GM12878 (cell line): Measurements from ENCODE around the gene GALNTL6. TPM values are rescaled to one million over a fixed set of nuclear protein-coding genes. Genes with fewer than 3 reads are reported as not detected.
A peak's percentile ranks its signal among the peaks of the same experiment; 100 is the strongest.

Experiments used
- ATAC-seq: fragments of 200-7000 bp; cut with Tn5 transposase; 3 replicates; pipeline ENCODE4 v1.9.1; 2020; ENCODE audit warnings: mild to moderate bottlenecking, moderate library complexity
- BruUV-seq: library from RNA; stranded (reverse); fragments of 400-500 nt; replicated peaks from 2 replicates; lab custom pipeline; 2021; lab: Mats Ljungman, UMichigan
- CTCF ChIA-PET: fragments of 300-600 bp; sonication (Branson Sonifier 250); formaldehyde crosslinking; extraction: SDS; loops from one replicate; lab custom pipeline; 2021; ENCODE audit warnings: inconsistent platforms; lab: Yijun Ruan, JAX
- POLR2A ChIA-PET: fragments of 350-600 bp; formaldehyde crosslinking; extraction: SDS; loops from one replicate; lab custom pipeline; 2021; ENCODE audit warnings: inconsistent platforms; lab: Charles Lee
- RAD21 ChIA-PET: fragments of 300-600 bp; sonication (Branson Sonifier 250); formaldehyde crosslinking; loops from one replicate; lab custom pipeline; 2023; ENCODE audit warnings: antibody characterized with exemption; ENCODE audit not compliant: unreplicated experiment; lab: Charles Lee
- SMC1A ChIA-PET: fragments of 300-600 bp; sonication (Branson Sonifier 250); formaldehyde crosslinking; loops from one replicate; lab custom pipeline; 2023; ENCODE audit not compliant: unreplicated experiment, uncharacterized antibody; lab: Charles Lee
- DNase-seq: peaks from one replicate; pipeline ENCODE4 v3.0.0-alpha.2; 2011; ENCODE audit warnings: low read depth, low spot score
- FAIRE-seq: peaks from 3 replicates; lab custom pipeline; 2011; peaks lifted over from hg19 to GRCh38; lab: Jason Lieb, UNC
- H2AFZ ChIP-seq: 2 replicates; pipeline ENCODE4 v1.6.0; 2011; ENCODE audit warnings: low read depth, low read length, control low read depth; ENCODE audit not compliant: control insufficient read depth
- H3K27ac ChIP-seq: 2 replicates; pipeline ENCODE4 v1.5.1; 2011; ENCODE audit warnings: control low read depth; ENCODE audit not compliant: control insufficient read depth, insufficient read depth
- H3K27me3 ChIP-seq, 2 experiments: replicated peaks in 1 of 2; 2 replicates each; pipeline versions ENCODE4 v1.6.0 to v1.6.1; 2011; ENCODE audit warnings: low read length in 1 of 2; ENCODE audit not compliant: control insufficient read depth in 2 of 2, insufficient read depth in 2 of 2
- H3K36me3 ChIP-seq, 2 experiments: 2 replicates each; pipeline ENCODE4 v1.5.1; 2011; ENCODE audit warnings: low read length in 1 of 2; ENCODE audit not compliant: control insufficient read depth in 2 of 2, insufficient read depth in 2 of 2
- H3K4me1 ChIP-seq: 2 replicates; pipeline ENCODE4 v1.6.1; 2011; ENCODE audit warnings: mild to moderate bottlenecking, low read length, moderate library complexity, mixed read lengths; ENCODE audit not compliant: control insufficient read depth, insufficient read depth
- H3K4me2 ChIP-seq: 2 replicates; pipeline ENCODE4 v1.6.0; 2011; ENCODE audit warnings: control low read depth; ENCODE audit not compliant: control insufficient read depth, insufficient read depth
- H3K4me3 ChIP-seq: fragments of 200-600 bp; sonication (generic); 2 replicates; pipeline ENCODE4 v1.5.1; 2016
- H3K79me2 ChIP-seq: 2 replicates; pipeline ENCODE4 v1.6.0; 2011; ENCODE audit warnings: low read length; ENCODE audit not compliant: control insufficient read depth, insufficient read depth
- H3K9ac ChIP-seq: 2 replicates; pipeline ENCODE4 v1.8.0; 2011; ENCODE audit warnings: low read length, control low read depth, mixed read lengths; ENCODE audit not compliant: control insufficient read depth, insufficient read depth
- H3K9me3 ChIP-seq: replicated peaks from 3 replicates; pipeline ENCODE4 v1.5.1; 2011; ENCODE audit warnings: mild to moderate bottlenecking, low read length; ENCODE audit not compliant: control insufficient read depth, insufficient read depth
- H4K20me1 ChIP-seq: 2 replicates; pipeline ENCODE4 v1.6.0; 2011; ENCODE audit not compliant: control insufficient read depth, insufficient read depth
- BHLHE40 ChIP-seq, 2 experiments: fragments of 450-650 bp in 1 of 2; IDR thresholded peaks; 2 replicates each; pipeline ENCODE4 v1.6.1; 2011 to 2017; ENCODE audit warnings: low read depth in 2 of 2, borderline replicate concordance in 1 of 2, improper control_type of control experiment in 1 of 2, low read length in 1 of 2, mild to moderate bottlenecking in 1 of 2
- CEBPB ChIP-seq, 2 experiments: fragments of 150-350 bp in 1 of 2; IDR thresholded peaks; 2 replicates each; pipeline ENCODE4 v1.6.1; 2012 to 2014; ENCODE audit warnings: low read depth in 2 of 2, low read length in 2 of 2, borderline replicate concordance in 1 of 2, inconsistent platforms in 1 of 2
- FOS ChIP-seq: IDR thresholded peaks from 3 replicates; pipeline ENCODE4 v1.6.1; 2011; ENCODE audit warnings: borderline replicate concordance; ENCODE audit not compliant: insufficient read length; ENCODE audit errors: extremely low read depth
- HDAC2 ChIP-seq: fragments of 200-600 bp; sonication (generic); IDR thresholded peaks from 2 replicates; pipeline ENCODE4 v1.6.1; 2017
- IKZF2 ChIP-seq, 2 experiments: fragments of 450-650 bp; IDR thresholded peaks; 2 replicates each; pipeline ENCODE4 v1.6.1; 2017; ENCODE audit warnings: mild to moderate bottlenecking in 2 of 2, moderate library complexity in 2 of 2
- KAT2A ChIP-seq: conservative IDR thresholded peaks from 2 replicates; pipeline ENCODE4 v1.6.1; 2011; ENCODE audit warnings: low read depth, low read length; ENCODE audit not compliant: control insufficient read depth
- POLR2A ChIP-seq: IDR thresholded peaks from 2 replicates; pipeline ENCODE4 v1.6.1; 2011; ENCODE audit warnings: low read depth, mild to moderate bottlenecking, low read length
- RUNX3 ChIP-seq: IDR thresholded peaks from 2 replicates; pipeline ENCODE4 v1.6.1; 2012; ENCODE audit warnings: low read length, inconsistent platforms
- SREBF1 ChIP-seq: IDR thresholded peaks from 2 replicates; pipeline ENCODE4 v1.6.1; 2012; ENCODE audit warnings: mild to moderate bottlenecking, low read length
- SREBF2 ChIP-seq: IDR thresholded peaks from 2 replicates; pipeline ENCODE4 v1.6.1; 2012; ENCODE audit warnings: mild to moderate bottlenecking, low read length
- ZNF274 ChIP-seq: IDR thresholded peaks from one replicate; pipeline ENCODE4 v1.8.0; 2011; ENCODE audit not compliant: insufficient read length, insufficient read depth
- WGBS: methylation state at CpG from one replicate; pipeline ENCODE4 v1.1.6; 2016; ENCODE audit warnings: low lambda C conversion rate; ENCODE audit not compliant: insufficient replicate concordance, insufficient coverage; ENCODE audit errors: missing lambda C conversion rate; 5-methylcytosine and 5-hydroxymethylcytosine counted together
- in situ Hi-C: fragments of 300-500 bp; cut with MboI; formaldehyde crosslinking; loops from 9 replicates; pipeline ENCODE4 v1.14.3; 2018; ENCODE audit warnings: mixed read lengths
- intact Hi-C: fragments of 100-400 bp; cut with micrococcal nuclease; formaldehyde crosslinking; loops from one replicate; pipeline ENCODE4 v1.14.2; 2022; ENCODE audit not compliant: unreplicated experiment
- polyA plus RNA-seq, 11 experiments: library from polyadenylated mRNA; depleted of rRNA in 4 of 11; unstranded in 6 of 11; stranded (reverse) in 5 of 11; fragments of >200 nt; fragmentation: Nextera tagmentation in 4 of 11; fragmentation: Illumina TruSeq in 1 of 11; extraction: Ambion mirVana in 4 of 11; extraction: Trizol in 1 of 11; gene quantifications; 1 replicate in 1 of 11; 2 replicates in 10 of 11; pipeline versions ENCODE4 v1.2.1 to v1.2.3, GENCODE V29; 2011 to 2016; ENCODE audit warnings: inconsistent platforms in 2 of 11, missing spikeins in 2 of 11, low read depth in 1 of 11
- total RNA-seq, 4 experiments: library from RNA; depleted of rRNA in 3 of 4; stranded (reverse); fragments of >200 nt in 3 of 4; fragmentation: Illumina TruSeq in 1 of 4; extraction: Trizol in 1 of 4; gene quantifications; 2 replicates each; pipeline versions ENCODE4 v1.2.1 to v1.2.3, GENCODE V29; 2013 to 2021
- TF ChIP-seq, protein P1 (sequence below): fragments of 450-650 bp; IDR thresholded peaks from 2 replicates; pipeline ENCODE4 v1.6.1; 2018; ENCODE audit warnings: borderline replicate concordance, mild to moderate bottlenecking; ENCODE audit not compliant: partially characterized antibody
- TF ChIP-seq, protein P2 (sequence below): fragments of 450-650 bp; formaldehyde crosslinking; IDR thresholded peaks from 2 replicates; pipeline ENCODE4 v1.4.0; 2020; ENCODE audit warnings: mild to moderate bottlenecking, moderate library complexity
- TF ChIP-seq, protein P3 (sequence below): IDR thresholded peaks from 2 replicates; pipeline ENCODE4 v1.6.1; 2012; ENCODE audit warnings: low read depth, low read length, improper control_type of control experiment

GALNTL6 gene
- total and polyA plus RNA-seq, 10 of the 15 experiments (the other 5 are each of a cell fraction or from before 2014, with no cell fraction given): 0.01 to 0.29 TPM; not detected in 8

DNA sequence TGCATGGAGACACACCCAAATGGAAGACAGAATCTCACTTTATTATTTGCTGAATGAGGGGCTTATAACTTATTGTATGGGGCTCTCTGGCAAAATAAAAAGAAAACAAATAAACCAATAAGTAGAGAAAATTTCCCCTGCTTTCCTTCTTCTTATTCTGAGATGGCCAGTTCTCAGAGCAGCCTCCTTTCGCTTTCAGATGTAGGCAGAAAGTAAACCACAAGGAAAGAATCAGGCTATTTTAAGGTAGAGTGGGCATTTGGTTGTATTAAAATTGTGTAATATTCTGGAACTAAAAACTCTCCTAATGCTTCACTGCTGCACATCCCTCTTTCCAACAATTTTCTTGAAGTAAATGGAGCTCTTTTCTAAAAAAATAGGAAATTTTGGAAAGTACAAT is 241.8 kb downstream of the GALNTL6 start (continued):
- peak; percentile 78 for TF ChIP-seq RUNX3

DNA sequence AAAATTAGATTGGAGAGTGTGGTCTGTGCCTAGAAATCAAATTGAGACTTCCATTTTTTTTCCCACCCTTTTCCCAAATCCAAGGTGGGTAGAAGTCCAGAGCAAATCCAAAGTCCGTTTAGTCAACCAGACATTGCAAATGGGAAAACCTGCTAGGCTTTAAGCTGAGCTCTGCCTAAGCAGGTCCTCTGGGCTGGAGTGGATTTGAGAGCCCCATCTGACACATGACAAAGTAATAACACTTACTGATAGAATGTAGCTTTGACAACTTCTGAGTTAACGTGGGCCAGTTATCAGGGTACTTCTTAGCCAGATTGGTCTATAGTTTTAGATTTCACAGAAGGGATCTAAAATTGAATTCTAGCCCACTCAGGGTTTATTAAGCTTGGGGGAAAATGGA is 242.3 kb downstream of the GALNTL6 start:
- in situ Hi-C loops: no loop called here
- TF ChIP-seq POLR2A: no peak
- TF ChIP-seq, protein P1, sequence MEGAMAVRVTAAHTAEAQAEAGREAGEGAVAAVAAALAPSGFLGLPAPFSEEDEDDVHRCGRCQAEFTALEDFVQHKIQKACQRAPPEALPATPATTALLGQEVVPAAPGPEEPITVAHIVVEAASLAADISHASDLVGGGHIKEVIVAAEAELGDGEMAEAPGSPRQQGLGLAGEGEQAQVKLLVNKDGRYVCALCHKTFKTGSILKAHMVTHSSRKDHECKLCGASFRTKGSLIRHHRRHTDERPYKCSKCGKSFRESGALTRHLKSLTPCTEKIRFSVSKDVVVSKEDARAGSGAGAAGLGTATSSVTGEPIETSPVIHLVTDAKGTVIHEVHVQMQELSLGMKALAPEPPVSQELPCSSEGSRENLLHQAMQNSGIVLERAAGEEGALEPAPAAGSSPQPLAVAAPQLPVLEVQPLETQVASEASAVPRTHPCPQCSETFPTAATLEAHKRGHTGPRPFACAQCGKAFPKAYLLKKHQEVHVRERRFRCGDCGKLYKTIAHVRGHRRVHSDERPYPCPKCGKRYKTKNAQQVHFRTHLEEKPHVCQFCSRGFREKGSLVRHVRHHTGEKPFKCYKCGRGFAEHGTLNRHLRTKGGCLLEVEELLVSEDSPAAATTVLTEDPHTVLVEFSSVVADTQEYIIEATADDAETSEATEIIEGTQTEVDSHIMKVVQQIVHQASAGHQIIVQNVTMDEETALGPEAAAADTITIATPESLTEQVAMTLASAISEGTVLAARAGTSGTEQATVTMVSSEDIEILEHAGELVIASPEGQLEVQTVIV: no peak
- no peak for TF ChIP-seq IKZF2 (IDR thresholded peaks at IDR 0.05)
- TF ChIP-seq SREBF1: no peak
- TF ChIP-seq ZNF274: no peak
- TF ChIP-seq BHLHE40 (IDR thresholded peaks at IDR 0.05; ENCODE audit: borderline replicate concordance in 1 of 2, low read depth in 2 of 2, low read length in 1 of 2): no peak
- TF ChIP-seq KAT2A: no peak
- TF ChIP-seq HDAC2: no peak
- TF ChIP-seq, protein P2, sequence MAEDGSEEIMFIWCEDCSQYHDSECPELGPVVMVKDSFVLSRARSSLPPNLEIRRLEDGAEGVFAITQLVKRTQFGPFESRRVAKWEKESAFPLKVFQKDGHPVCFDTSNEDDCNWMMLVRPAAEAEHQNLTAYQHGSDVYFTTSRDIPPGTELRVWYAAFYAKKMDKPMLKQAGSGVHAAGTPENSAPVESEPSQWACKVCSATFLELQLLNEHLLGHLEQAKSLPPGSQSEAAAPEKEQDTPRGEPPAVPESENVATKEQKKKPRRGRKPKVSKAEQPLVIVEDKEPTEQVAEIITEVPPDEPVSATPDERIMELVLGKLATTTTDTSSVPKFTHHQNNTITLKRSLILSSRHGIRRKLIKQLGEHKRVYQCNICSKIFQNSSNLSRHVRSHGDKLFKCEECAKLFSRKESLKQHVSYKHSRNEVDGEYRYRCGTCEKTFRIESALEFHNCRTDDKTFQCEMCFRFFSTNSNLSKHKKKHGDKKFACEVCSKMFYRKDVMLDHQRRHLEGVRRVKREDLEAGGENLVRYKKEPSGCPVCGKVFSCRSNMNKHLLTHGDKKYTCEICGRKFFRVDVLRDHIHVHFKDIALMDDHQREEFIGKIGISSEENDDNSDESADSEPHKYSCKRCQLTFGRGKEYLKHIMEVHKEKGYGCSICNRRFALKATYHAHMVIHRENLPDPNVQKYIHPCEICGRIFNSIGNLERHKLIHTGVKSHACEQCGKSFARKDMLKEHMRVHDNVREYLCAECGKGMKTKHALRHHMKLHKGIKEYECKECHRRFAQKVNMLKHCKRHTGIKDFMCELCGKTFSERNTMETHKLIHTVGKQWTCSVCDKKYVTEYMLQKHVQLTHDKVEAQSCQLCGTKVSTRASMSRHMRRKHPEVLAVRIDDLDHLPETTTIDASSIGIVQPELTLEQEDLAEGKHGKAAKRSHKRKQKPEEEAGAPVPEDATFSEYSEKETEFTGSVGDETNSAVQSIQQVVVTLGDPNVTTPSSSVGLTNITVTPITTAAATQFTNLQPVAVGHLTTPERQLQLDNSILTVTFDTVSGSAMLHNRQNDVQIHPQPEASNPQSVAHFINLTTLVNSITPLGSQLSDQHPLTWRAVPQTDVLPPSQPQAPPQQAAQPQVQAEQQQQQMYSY (CRISPR knock-in tag): no peak
- no peak for TF ChIP-seq SREBF2
- TF ChIP-seq FOS: no peak
- TF ChIP-seq, protein P3, sequence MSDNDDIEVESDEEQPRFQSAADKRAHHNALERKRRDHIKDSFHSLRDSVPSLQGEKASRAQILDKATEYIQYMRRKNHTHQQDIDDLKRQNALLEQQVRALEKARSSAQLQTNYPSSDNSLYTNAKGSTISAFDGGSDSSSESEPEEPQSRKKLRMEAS: no peak
- no peak for TF ChIP-seq CEBPB (IDR thresholded peaks at IDR 0.05; ENCODE audit: borderline replicate concordance in 1 of 2, low read depth in 2 of 2, low read length in 2 of 2)

More for the DNA sequence above, 242.3 kb downstream of the GALNTL6 start:
- Histone ChIP-seq H4K20me1 (no peaks in the 10 kb centered on the region), H3K9ac (no peak overlapping the region), H3K79me2 (no peaks in the 10 kb centered on the region), H3K9me3 (no peaks in the 10 kb centered on the region), H2AFZ (no peak overlapping the region), H3K4me1 (0 out of 2 replicates have a peak, but pooled peaks cover 3% of the 10 kb centered on the region), H3K36me3 (no peaks in the 10 kb centered on the region), H3K4me3 (no peak overlapping the region), H3K27me3 (no peaks in the 10 kb centered on the region), H3K27ac (no peak overlapping the region), H3K4me2 (no peak overlapping the region)
- no peak for DNase-seq
- intact Hi-C loops: no loop called here
- SMC1A ChIA-PET: no interaction called here
- BruUV-seq: no TSS peak
- peak; percentile 44 for FAIRE-seq
- ATAC-seq: peak; percentile 44; the same call in 2 of the 3 replicates
- POLR2A ChIA-PET: no interaction called here
- RAD21 ChIA-PET: no interaction called here
- CTCF ChIA-PET: interaction anchor here (0.9 kb wide), 1 partner anchor 12 kb away, joined by 3 read pairs; no protein-coding TSS in a partner anchor
- WGBS: 39% methylated on average over 2 of the region's 2 CpGs
